Activated naive CD4-positive, alpha-beta T cell treated with anti-CD3 and anti-CD28 coated beads, Interleukin-2, amount 50 U/mL, for 72 hours (primary cell): ENCODE results near the gene KCNG1. TPM values are rescaled to one million over a fixed set of nuclear protein-coding genes. Genes with fewer than 3 reads are reported as not detected.

Experiments
- total RNA-seq, 2 donors: library from RNA; stranded (reverse); gene quantifications; one replicate each; pipeline ENCODE4 v1.2.3, GENCODE V29; 2022

Gene KCNG1
- total RNA-seq, 2 donors from 2014 or later = 0.86 TPM; not detected in 1

Other genes with a start within 250 kb of the KCNG1 start
- 10 to 100 TPM; 12.6 to 19.3 TPM for gene BCAS4, start 228.0 kb downstream of the KCNG1 start, total RNA-seq
- gene ADNP, start 91.7 kb downstream of the KCNG1 start, total RNA-seq = 10 to 100 TPM; 65.1 to 70.7 TPM
- gene DPM1, start 64.6 kb downstream of the KCNG1 start, total RNA-seq = 10 to 100 TPM; 53.0 to 58.0 TPM
- 1 to 10 TPM; 2.4 to 4.3 TPM for gene MOCS3, start 64.3 kb downstream of the KCNG1 start, total RNA-seq